HG03103 (cell line): ENCODE measurements around the gene RAX.

Experiments used
- ATAC-seq: cut with Tn5 transposase; IDR thresholded peaks from one replicate; pipeline ENCODE4 v1.9.1; 2021; ENCODE audit warnings: low read depth; ENCODE audit not compliant: unreplicated experiment

The RAX gene

DNA sequence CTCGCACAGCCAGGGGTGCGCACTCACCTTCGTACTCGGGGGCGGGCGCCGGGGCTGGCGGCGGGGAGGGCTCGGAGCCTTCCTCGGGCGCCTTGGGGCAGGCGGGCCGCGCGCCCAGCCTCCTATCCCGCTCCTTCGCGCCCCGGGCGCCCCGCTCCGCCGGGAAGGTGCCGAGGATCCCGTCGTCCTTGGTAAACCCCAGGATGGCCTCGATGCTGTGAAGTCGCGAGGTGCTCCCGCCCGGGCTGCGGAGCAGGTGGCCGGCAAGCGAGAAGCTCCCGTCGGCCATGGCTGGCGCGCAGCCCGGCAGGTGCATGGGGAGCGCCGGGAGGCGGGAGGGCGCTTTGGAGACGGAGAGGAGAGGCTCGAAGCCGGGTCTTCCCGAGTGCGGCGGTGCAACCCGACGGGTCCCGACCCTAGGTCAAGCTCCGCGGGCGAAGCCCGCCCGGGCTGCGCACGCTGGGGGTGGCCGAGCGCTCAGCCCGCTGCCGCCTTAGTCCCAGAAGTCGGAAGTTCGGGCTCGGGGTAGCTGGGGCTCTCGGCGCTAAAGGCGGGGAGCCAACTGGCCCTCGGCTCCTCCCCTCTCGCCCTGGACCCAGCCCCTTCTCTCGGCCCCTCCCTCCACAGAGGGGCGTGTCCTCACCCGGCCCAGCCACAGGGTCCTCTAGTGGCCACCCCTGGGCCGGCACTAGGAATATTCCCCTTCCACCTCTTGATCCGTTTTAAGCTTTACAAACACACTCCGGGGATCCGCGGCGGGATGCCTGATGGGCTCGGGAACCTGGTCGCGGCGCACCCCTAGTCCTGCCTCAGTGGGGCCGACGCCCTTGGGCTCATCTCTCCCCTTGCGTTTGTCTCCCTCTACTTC lies at the start of gene RAX:
RAX (minus strand) TSS at position 564 of the 868 bp plus-strand sequence; CDS start at position 316, 248 bp downstream.
- ATAC-seq, result peak; percentile 71

DNA sequence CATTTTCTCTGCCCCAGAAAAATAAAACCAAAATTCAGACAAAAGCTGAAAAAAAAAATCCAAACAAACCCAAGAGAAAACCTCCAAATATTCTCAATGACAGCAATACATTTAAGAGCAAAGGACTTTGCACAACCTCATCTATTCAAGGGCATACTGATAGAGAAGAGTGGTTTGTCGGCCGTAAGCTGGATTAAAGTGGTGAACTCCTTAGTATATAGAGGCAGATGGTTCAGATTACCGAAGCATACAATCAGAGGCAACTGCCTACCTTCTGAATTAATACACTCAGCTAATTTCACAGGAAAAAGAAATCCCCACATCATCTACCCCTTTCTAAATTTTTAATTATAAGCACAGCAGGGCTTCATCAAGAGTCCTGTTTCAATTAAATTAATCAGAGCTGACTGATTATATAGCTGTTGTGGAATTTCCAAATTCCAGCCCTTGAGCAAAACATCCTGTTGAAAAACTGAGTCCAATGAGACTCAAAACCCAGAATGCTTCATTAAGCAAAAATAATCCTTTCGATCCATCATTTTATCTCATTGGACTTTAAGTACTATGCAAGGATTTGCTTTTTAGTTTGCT lies 45.3 kb upstream of the RAX start, which contains the start of gene CPLX4:
CPLX4 (minus strand) TSS at position 190 of the 591 bp plus-strand sequence; CDS start at position 3, 187 bp downstream.
- no peak for ATAC-seq

DNA sequence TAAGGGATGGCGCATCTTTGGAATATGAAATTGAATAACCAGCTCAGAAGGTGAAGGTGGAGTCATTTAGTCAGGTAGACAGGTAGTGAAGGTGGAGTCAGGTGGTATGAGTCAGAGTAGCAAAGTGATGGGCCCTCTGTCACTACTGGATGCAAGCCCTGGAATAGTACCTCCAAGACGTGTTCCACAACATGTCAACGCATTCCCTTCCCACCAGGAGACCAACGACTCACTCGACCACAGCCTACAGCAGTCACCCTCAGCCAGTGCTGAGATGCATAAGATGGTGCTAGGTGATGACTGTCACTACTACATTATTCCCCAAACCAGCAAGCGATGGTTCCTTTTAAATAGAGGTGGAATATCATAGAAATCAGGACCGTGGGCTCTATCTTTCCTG lies 38.4 kb upstream of the RAX start:
- ATAC-seq, result no peak

DNA sequence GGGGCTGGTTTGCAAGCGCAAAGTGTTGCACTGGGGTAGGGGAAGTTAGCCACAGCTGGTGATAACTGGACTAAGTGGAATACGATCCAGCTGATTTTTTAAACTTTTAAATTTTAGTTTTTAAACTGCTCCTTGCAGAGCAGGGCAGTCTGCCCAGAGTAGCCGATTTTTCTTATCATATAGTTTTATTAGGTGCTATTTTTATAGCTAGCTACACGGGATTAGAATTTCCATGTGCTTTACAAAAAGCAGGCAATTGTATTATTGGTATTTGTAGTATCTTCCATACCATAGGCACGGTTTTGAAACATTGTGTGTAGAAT lies 35.6 kb upstream of the RAX start:
- no peak for ATAC-seq

DNA sequence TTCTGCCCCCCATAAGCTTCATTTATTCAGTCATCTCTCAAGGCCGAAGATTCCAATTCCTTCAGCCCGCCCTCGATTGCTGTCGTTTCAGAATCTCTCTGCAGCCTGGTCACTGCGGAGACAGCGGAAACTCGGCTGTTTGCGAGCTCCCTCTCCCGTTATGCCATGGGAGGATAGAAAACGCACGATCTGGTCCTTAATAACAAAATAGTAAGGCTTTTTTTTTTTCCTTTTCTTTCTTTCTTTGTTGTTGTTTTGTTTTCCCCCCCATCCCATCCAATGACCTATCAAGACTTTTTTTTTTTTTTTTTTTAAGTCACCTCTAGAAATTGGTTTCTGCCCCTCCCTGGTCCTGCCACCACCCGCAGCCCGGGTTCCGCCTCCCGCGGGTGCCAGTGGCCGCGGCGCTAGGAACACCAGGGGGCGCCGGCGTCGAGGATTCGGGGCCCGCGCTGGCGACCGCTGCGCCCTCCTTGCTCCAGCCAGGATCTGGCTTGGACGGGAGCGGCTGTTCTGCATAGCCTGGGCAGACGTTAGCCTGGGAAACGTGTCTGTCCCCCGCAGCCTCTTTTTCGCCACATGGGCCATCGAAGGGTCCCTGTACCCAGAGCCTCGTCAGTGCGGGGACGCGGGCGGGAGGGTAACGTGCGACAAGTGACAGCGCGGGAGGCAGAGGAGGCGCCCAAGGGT lies 35.1 kb upstream of the RAX start:
- peak; percentile 80 for ATAC-seq

DNA sequence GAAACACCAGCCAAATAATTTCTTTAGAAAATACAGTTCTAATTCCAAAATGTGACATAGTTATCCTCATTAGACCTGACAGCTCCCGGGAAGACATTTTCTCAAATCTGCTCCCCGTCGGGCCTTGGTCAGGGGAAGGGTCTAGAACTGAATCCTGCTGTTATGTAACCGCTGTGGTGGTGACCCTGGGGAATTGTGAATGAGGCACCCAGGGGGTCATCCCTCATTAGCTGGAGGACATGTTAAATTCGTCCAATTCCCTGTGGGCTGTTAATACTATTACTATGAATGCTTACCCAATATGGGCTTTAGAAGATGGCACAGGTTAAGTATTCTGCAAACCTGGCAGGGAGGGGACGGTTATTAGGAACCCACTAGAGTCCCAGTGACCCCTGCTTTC lies 33.4 kb upstream of the RAX start:
- ATAC-seq, result no peak

DNA sequence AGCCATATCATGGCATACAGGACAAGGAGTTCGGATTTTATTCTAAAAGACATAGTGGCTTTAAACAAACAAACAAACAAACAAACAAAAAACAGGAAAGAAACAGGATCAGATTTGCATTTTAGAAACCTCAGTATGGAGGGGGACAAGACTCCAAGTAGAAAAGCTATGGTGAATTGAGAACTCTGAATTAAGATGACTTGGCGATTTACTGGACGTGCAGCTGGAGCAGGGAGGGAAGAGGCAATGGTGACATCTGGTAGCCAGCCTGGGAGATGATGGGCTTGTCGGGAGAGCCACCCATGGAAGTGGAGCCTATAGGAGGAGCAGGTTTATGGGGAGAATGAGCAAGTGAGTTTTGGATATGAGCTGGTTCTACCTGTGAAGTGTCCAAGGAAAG lies 32.0 kb upstream of the RAX start:
- ATAC-seq, result no peak

DNA sequence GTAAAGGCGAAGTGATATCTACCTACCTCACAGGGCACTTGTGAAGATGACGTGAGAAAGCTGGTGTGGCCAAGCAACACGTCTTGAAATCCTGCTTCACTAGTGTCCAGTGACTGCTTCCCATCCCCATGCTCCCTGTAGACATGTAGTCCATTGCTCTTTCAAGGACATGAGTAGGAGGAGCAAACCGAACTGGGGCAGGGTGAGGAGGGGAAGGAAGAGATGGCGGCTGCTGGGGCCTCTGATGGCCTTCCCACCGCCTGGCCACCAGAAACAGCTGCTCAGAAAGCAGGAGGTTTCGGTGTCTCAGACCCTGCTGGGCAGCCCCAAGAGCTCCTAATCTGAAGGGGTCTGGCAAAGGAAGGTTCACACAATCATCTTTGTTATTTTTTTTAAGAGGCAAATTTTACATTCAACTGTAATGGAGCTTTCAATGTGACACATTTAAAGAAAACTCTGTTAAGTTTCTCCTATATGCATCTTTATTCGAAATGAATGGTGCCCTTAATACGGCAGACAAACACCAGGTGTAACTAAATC lies 30.5 kb upstream of the RAX start:
- no peak for ATAC-seq

DNA sequence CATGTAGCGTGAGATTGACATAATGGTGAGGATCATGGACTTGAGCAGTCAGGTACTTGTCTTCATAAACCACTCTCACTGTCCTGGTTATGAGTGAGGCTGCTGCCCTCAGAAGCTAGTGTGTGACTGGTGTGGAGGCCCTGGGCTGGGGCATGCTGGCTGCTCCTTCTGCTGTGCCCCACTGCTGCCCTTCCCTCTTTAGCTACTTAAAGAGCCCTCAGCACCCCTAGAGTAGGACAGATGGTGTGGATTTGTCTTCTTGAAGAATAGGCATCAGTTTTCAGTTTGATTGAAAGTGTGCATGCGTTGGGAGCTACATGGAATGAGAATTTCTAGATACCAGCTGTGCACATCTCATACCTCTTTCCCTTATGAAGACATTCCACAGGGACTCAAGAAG lies 29.8 kb upstream of the RAX start:
- ATAC-seq, result no peak

DNA sequence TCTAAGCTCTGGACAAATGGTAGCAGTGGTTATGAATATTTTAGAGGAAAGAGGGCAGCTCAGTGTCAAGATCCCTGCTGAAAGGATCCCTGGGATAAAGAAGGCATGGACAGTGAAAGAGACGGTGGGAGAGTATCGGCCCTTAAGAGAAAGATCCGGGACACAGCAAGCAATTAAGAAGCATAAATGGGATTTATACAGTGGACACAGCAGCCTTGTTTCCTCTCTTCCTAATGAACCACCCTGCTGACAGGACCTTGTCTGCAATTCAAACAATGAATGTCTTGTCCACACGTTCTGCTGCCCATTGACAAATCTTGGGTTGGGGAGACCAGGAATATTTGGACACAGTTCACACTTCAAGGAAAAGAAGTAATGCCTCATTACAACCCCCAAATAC lies 28.7 kb upstream of the RAX start:
- no peak for ATAC-seq

DNA sequence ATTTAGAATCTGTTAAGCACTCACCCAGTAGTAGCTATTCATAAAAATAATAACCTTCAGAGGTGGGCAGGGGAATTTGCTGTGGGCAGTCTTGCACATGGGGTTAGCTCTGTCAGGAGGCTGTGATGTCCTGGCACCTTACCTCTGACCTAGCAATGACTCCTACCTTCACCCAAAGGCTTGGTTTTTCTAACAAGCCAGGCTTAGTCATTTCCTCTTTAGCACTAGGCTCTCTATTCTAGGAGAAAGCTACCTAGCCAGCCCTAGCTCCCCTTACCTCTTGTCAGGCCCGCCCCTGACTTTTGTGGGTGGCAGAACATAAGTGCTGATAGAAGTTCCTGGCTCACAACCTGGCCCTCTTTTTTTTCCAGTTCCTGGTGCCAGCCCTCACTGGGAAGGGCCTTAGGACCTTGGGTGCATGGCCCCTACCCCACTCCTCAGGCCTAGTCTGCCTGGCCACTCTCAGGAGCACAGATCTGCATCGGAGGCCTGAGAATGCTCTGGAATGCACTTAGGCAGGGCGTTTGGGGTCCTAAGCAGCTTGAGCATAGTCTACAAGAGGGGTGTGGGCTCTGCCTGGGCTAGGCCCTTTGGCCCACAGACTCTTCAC lies 27.5 kb upstream of the RAX start:
- no peak for ATAC-seq

DNA sequence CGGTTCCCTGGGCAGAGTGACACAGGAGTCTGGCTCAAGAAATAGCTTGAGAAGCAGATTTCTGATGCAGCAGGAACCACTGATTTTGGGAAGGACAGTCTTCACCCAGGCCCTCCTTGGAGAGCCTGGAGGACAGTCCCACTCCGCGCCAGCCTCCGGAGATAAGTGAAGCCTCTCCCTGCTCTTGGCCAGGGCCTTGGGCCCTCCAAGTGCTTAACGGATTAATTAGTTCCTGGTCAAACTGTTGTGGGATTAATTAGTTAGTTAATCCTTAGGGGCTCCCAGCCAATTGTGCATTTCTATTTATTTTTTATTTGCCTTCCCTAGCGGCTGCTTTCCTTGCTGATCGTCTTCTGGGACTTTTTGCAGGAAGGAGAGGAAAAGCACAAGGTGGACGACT lies 25.6 kb upstream of the RAX start:
- no peak for ATAC-seq

DNA sequence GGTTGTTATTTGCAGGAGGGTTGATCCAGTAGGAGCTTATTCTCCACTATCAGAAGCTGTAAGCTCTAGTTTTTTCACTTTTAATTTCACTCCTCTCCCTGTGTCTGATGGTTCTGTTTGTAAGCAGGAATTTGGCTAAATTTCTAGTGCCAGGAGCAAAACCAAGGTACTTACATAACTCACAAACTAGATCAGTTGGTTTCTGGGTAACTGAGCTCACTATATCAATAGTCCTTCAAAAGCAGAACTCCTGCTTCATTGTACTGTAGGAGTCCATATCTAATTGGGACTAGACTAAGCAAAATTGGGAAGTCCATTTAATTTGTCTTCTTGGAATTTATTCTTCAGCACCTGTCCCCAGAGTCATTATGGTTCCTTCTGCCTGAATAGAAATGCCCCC lies 20.1 kb upstream of the RAX start:
- ATAC-seq, result no peak

DNA sequence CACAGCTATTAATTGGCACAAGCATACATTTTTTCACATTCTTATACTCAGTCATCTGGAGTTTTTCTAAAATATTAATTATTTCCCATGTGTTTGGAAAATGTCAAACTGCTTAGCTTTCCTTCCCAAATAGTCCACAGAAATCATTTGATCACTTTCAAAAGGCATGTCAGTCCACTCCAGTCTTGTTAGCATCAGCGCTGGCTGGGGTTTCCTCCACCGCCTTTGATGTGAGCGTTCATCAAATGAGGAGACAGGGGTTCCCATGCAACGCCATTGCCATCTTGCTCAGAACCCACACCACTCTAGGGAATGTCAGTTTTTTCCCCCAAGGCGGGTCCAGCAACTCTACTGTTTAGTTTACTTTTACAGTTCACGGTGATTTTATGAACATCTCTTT lies 13.1 kb upstream of the RAX start:
- ATAC-seq, result no peak

DNA sequence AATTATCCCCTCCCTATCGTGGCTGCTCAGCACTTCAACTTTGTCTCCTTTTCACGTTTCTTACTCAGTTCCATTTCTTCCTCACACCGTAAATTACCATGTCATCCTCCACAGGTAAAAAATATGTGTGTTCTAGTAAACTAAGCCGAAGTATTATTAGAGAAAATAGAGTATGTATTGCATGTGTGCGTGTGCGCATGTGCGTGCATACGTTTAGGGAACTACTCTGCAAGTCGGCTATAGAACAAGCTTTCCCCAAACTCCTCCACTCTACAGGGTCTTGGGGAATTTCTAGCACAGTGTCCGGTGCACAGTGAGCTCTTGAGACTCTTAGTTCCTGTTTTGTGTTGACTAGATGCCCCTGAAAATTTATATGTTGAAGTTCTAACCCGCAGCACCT lies 9.1 kb upstream of the RAX start:
- ATAC-seq, result no peak

DNA sequence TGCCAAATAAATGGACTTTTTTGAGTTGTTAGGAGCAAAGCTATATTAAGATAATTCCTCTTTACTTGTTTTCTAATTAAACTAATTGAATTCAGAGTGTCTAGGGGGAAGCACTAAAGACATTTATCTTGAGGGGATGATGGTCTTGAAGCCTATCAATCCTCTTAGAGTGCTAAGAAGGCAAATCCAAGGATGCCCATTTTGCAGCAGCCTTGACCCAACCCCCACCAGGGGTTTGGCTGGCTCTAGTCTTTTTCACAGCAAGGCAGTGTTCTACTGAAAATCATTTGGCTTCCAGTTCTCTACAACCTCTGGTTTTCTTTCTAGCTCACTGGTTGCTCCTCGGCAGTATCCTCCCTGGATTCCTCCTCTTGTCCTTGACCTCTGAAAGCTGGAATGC lies 6.5 kb upstream of the RAX start:
- ATAC-seq, result no peak

DNA sequence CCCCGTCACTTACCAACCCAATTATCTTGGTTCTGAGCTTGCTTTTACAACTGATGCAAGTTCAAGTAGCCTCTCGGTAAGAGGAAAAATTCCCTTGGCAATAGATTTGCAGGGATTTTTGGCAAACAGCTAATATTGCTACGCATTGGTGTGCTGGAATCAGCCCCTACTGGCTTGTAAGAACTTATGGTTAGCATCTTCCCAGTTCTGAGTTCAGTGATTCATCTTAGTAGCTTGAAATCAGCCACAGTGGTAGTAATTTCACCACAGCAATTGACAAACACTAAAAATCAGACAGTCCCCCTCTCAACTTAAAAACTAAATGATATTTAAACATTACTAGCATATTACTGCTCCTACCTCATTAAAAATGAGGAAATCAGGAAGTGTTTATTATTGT lies 5.9 kb upstream of the RAX start:
- ATAC-seq, result no peak

DNA sequence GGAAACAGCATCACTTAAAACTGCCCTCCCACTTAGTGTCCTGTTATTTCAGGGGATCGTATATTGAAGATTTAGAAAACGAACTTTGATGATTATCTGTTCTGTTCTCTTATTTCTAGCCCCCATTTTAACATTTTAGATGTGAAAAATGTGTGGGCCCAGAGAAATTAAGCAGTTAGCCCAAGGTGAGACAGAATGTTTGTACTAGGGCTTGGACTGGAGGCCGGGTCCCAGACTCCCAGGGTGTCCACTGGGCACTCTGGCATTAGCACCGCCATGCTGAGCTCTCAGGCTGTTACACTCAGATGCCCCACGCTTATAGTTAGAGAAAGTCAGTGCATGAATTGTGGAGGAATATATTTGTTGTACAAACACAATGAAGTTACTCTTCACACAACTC lies 5.5 kb upstream of the RAX start:
- no peak for ATAC-seq

DNA sequence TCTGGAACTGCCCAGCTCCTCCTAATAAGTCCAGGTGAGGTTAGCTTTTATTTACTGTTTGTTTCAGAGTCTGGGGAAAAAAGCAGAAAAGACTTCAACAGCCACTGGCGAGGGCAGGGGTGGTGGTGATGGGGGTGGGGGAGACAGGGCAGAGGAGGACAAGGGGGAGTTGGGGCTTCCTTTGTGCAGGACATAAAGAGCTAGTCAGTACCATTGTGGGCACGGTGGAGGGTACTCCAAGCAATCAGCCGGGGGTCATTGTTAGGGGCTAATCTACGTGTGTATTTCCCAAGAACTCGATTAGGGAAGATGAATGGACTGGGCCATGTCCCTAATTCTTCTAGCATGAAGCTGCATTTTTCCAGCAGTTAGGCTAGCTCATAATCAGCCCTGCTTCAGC lies 2.8 kb upstream of the RAX start:
- ATAC-seq, result no peak

DNA sequence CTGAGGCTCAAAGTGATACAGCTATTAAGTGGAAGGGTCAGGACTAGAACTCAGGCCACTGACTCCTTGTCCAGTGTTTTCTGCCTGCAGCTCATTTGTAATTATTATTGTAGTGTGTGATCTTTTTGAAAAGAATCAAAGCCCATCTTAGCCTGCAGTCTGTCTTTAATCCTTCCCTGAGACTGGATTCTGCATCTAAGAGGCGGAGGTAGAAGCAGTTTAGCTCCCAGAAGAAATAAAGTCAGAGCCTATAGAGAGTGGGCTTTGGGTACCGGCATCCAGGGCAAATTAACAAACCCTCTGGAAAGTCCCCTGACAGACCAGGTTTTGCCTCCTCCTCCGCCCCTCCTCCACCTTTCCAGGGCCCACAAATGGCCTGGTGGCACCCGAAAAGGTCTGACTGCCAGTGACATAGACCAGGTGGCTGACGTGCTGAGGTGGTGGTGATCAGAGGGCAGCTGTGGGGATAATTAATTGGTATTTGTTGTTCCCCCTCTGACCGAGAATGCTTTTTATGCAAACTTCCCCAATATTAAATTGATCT lies 2.2 kb upstream of the RAX start:
- ATAC-seq, result no peak

DNA sequence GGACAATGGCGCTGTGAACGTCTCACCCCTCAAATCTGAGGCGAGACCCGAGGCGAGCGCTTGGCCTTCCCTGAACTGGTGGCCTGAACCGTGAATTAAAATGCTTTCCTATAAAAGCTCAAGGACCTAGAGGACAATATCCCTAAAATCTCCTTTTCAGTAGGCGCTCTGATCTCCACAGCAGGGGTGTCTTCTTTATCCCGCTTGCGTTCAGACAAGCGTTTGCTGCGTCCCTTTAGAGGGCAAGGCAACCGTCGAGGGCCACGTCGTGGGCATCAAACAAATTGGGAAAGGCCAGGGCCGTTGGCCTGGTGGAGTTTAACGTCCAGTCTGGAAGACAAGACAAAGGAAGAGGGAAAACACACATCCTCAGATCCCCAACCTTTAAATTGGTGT lies 1.3 kb upstream of the RAX start:
- ATAC-seq, result no peak
